ENCODE results near the gene TBC1D5.

TBC1D5 gene

GRCh38 chr3:17160597-17160996 lies 581.8 kb downstream of the TBC1D5 start:
- no peak for DNase-seq (ENCODE audit: low read depth)

GRCh38 chr3:17158941-17159682 lies 583.3 kb downstream of the TBC1D5 start:
- DNase-seq (ENCODE audit: low read depth) = no peak

- DNase-seq (ENCODE audit: low read depth) = no peak
Observed at GRCh38 chr3:17157713-17158112, 584.7 kb downstream of the TBC1D5 start.

- DNase-seq (ENCODE audit: low read depth) = no peak
Observed at GRCh38 chr3:17156864-17157263, 585.6 kb downstream of the TBC1D5 start.

GRCh38 chr3:17155951-17156350 lies 586.5 kb downstream of the TBC1D5 start:
- no peak for DNase-seq (ENCODE audit: low read depth)

GRCh38 chr3:17154941-17155340 lies 587.5 kb downstream of the TBC1D5 start:
- DNase-seq (ENCODE audit: low read depth) = no peak

- DNase-seq (ENCODE audit: low read depth) = no peak
Observed at GRCh38 chr3:17154221-17154620, 588.2 kb downstream of the TBC1D5 start.

GRCh38 chr3:17153209-17153608 lies 589.2 kb downstream of the TBC1D5 start:
- DNase-seq (ENCODE audit: low read depth) = no peak

GRCh38 chr3:17151598-17152373 lies 590.6 kb downstream of the TBC1D5 start:
- DNase-seq (ENCODE audit: low read depth) = peak; percentile 81

- DNase-seq (ENCODE audit: low read depth) = no peak
Observed at GRCh38 chr3:17149076-17149475, 593.4 kb downstream of the TBC1D5 start.

- DNase-seq (ENCODE audit: low read depth) = no peak
Observed at GRCh38 chr3:17144665-17144993, 597.8 kb downstream of the TBC1D5 start.

- no peak for DNase-seq (ENCODE audit: low read depth)
Observed at GRCh38 chr3:17143893-17144664, 598.4 kb downstream of the TBC1D5 start.

GRCh38 chr3:17142516-17142915 lies 599.9 kb downstream of the TBC1D5 start:
- no peak for DNase-seq (ENCODE audit: low read depth)

- DNase-seq (ENCODE audit: low read depth) = no peak
Observed at GRCh38 chr3:17141699-17142098, 600.7 kb downstream of the TBC1D5 start.

- no peak for DNase-seq (ENCODE audit: low read depth)
Observed at GRCh38 chr3:17140670-17141505, 601.5 kb downstream of the TBC1D5 start.

- DNase-seq (ENCODE audit: low read depth) = no peak
Observed at GRCh38 chr3:17138246-17139039, 604.0 kb downstream of the TBC1D5 start.

- no peak for DNase-seq (ENCODE audit: low read depth)
Observed at GRCh38 chr3:17137321-17137826, 605.1 kb downstream of the TBC1D5 start.

GRCh38 chr3:17136136-17136721 lies 606.2 kb downstream of the TBC1D5 start:
- no peak for DNase-seq (ENCODE audit: low read depth)

GRCh38 chr3:17135696-17136095 lies 606.7 kb downstream of the TBC1D5 start:
- no peak for DNase-seq (ENCODE audit: low read depth)
